ENCODE data around the gene MED27. TPM values are rescaled to one million over a fixed set of nuclear protein-coding genes. Genes with fewer than 3 reads are reported as not detected.

Gene MED27
- total and polyA plus RNA-seq, 2 experiments from 2014 or later, result 21.4 to 41.1 TPM

- Histone ChIP-seq H3F3A (ENCODE audit: insufficient read depth) (peaks cover 2% of the 10 kb centered on the region; the same call in 1 of the 2 replicates), H3K27me3 (replicated peaks; ENCODE audit: insufficient read depth) (no peaks in the 10 kb centered on the region), H3K9me3 (ENCODE audit: low read depth) (no peaks in the 10 kb centered on the region), H3K9me2 (ENCODE audit: insufficient read depth) (no peaks in the 10 kb centered on the region), H3K4me1 (ENCODE audit: insufficient read depth) (peaks cover 2% of the 10 kb centered on the region; the same call in 1 of the 2 replicates), H2AFZ (no peak overlapping the region), H3K9ac (no peak overlapping the region), H4K20me1 (ENCODE audit: insufficient read depth) (no peaks in the 10 kb centered on the region), H3K27ac (no peak overlapping the region), H3K4me2 (ENCODE audit: unreplicated experiment) (no peak overlapping the region), H3K4me3 (no peak overlapping the region), H3K36me3 (ENCODE audit: low read depth) (no peaks in the 10 kb centered on the region), H3K79me2 (ENCODE audit: insufficient read depth) (peaks cover 96% of the 10 kb centered on the region)
- in situ Hi-C loops (cut with MboI), result no loop called here
- no peak for DNase-seq
- WGBS, 2 experiments (ENCODE audit: low coverage in 1 of 2, low lambda C conversion rate in 2 of 2, missing lambda C conversion rate in 2 of 2), result 87 to 95% methylated on average over 5 of the region's 5 CpGs
- TF ChIP-seq EZH2phosphoT487 (IDR thresholded peaks at IDR 0.05; ENCODE audit: insufficient read depth, low read depth) (no peak), EZH2 (IDR thresholded peaks at IDR 0.05; ENCODE audit: insufficient read depth, poor library complexity, severe bottlenecking) (no peak)
These were observed 47.3 kb downstream of the MED27 start for GRCh38 chr9:132032238-132032950.

GRCh38 chr9:132031467-132032237 lies 48.0 kb downstream of the MED27 start:
- no peak overlapping the region for H2AFZ ChIP-seq
- in situ Hi-C loops (cut with MboI), result no loop called here
- no peaks in the 10 kb centered on the region for H3K36me3 ChIP-seq (ENCODE audit: low read depth)
- DNase-seq, result no peak
- no peak overlapping the region for H3K4me2 ChIP-seq (ENCODE audit: unreplicated experiment)
- H3K9me2 ChIP-seq (ENCODE audit: insufficient read depth), result no peaks in the 10 kb centered on the region
- H4K20me1 ChIP-seq (ENCODE audit: insufficient read depth), result no peaks in the 10 kb centered on the region
- H3F3A ChIP-seq (ENCODE audit: insufficient read depth), result peaks cover 10% of the 10 kb centered on the region; the same call in 1 of the 2 replicates
- no peak overlapping the region for H3K4me3 ChIP-seq
- no peak overlapping the region for H3K9ac ChIP-seq
- H3K27ac ChIP-seq, result no peak overlapping the region
- 83 to 85% methylated on average over 10 of the region's 10 CpGs for WGBS, 2 experiments (ENCODE audit: low coverage in 1 of 2, low lambda C conversion rate in 2 of 2, missing lambda C conversion rate in 2 of 2)
- TF ChIP-seq EZH2 (IDR thresholded peaks at IDR 0.05; ENCODE audit: insufficient read depth, poor library complexity, severe bottlenecking), result no peak
- no peak for TF ChIP-seq EZH2phosphoT487 (IDR thresholded peaks at IDR 0.05; ENCODE audit: insufficient read depth, low read depth)
- peaks cover 88% of the 10 kb centered on the region for H3K79me2 ChIP-seq (ENCODE audit: insufficient read depth)
- no peaks in the 10 kb centered on the region for H3K9me3 ChIP-seq (ENCODE audit: low read depth)
- peaks cover 10% of the 10 kb centered on the region for H3K4me1 ChIP-seq (ENCODE audit: insufficient read depth)
- H3K27me3 ChIP-seq (replicated peaks; ENCODE audit: insufficient read depth), result no peaks in the 10 kb centered on the region

GRCh38 chr9:132030626-132031325 lies 48.9 kb downstream of the MED27 start:
- no peak overlapping the region for H2AFZ ChIP-seq
- H3K4me3 ChIP-seq, result no peak overlapping the region
- no peaks in the 10 kb centered on the region for H4K20me1 ChIP-seq (ENCODE audit: insufficient read depth)
- 80 to 82% methylated on average over 3 of the region's 3 CpGs for WGBS, 2 experiments (ENCODE audit: low coverage in 1 of 2, low lambda C conversion rate in 2 of 2, missing lambda C conversion rate in 2 of 2)
- peaks cover 81% of the 10 kb centered on the region for H3K79me2 ChIP-seq (ENCODE audit: insufficient read depth)
- H3K4me2 ChIP-seq (ENCODE audit: unreplicated experiment), result no peak overlapping the region
- H3F3A ChIP-seq (ENCODE audit: insufficient read depth), result peaks cover 18% of the 10 kb centered on the region; the same call in 1 of the 2 replicates
- no peaks in the 10 kb centered on the region for H3K9me2 ChIP-seq (ENCODE audit: insufficient read depth)
- H3K36me3 ChIP-seq (ENCODE audit: low read depth), result no peaks in the 10 kb centered on the region
- peaks cover 14% of the 10 kb centered on the region for H3K4me1 ChIP-seq (ENCODE audit: insufficient read depth)
- in situ Hi-C loops (cut with MboI), result no loop called here
- H3K27ac ChIP-seq, result no peak overlapping the region
- TF ChIP-seq EZH2 (IDR thresholded peaks at IDR 0.05; ENCODE audit: insufficient read depth, poor library complexity, severe bottlenecking) (no peak), EZH2phosphoT487 (IDR thresholded peaks at IDR 0.05; ENCODE audit: insufficient read depth, low read depth) (no peak)
- no peaks in the 10 kb centered on the region for H3K9me3 ChIP-seq (ENCODE audit: low read depth)
- DNase-seq, result no peak
- no peak overlapping the region for H3K9ac ChIP-seq
- no peaks in the 10 kb centered on the region for H3K27me3 ChIP-seq (replicated peaks; ENCODE audit: insufficient read depth)
